Measurements from ENCODE around the gene EPHB1.

- no peak for TF ChIP-seq CTCF (IDR thresholded peaks at IDR 0.05; ENCODE audit: extremely low read depth in 1 of 2, insufficient read depth in 1 of 2, low read depth in 1 of 2, low read length in 2 of 2)
- TF ChIP-seq POLR2A (IDR thresholded peaks at IDR 0.05; ENCODE audit: low read depth, low read length), result no peak
- no peak for TF ChIP-seq EZH2 (IDR thresholded peaks at IDR 0.05; ENCODE audit: borderline replicate concordance, low read depth, low read length, severe bottlenecking)
- no peak for TF ChIP-seq POLR2AphosphoS5 (IDR thresholded peaks at IDR 0.05; ENCODE audit: insufficient read depth, low read depth, low read length)
- TF ChIP-seq MAX (IDR thresholded peaks at IDR 0.05; ENCODE audit: insufficient read depth, insufficient read length), result no peak
- TF ChIP-seq JUN (IDR thresholded peaks at IDR 0.05; ENCODE audit: borderline replicate concordance, insufficient read depth, insufficient read length, low read depth), result no peak
- no peak for TF ChIP-seq FOS (IDR thresholded peaks at IDR 0.05; ENCODE audit: borderline replicate concordance, insufficient read depth, low read length)
- TF ChIP-seq GATA2 (IDR thresholded peaks at IDR 0.05; ENCODE audit: insufficient read depth, insufficient read length, low read depth, low read length), result no peak
- no peak for TF ChIP-seq MYC (IDR thresholded peaks at IDR 0.05; ENCODE audit: low read depth, low read length)
Observed at GRCh38 chr3:134765468-134765867, 29.6 kb upstream of the EPHB1 start.
